WTC11 (cell line): ENCODE data around the gene NTN1. TPM values are rescaled to one million over a fixed set of nuclear protein-coding genes. Genes with fewer than 3 reads are reported as not detected.

ENCODE experiments used
- ATAC-seq: fragments of 200-7000 bp; cut with Tn5 transposase; 2 replicates; pipeline ENCODE4 v1.10.0; 2021; ENCODE audit warnings: mild to moderate bottlenecking, moderate library complexity
- CTCF ChIA-PET: fragments of 300-600 bp; sonication (Branson Sonifier 250); formaldehyde crosslinking; loops from one replicate; lab custom pipeline; 2021; ENCODE audit warnings: antibody characterized with exemption; lab: Charles Lee
- POLR2A ChIA-PET: fragments of 350-600 bp; sonication (Branson Sonifier 250); formaldehyde crosslinking; loops from one replicate; lab custom pipeline; 2021; ENCODE audit warnings: antibody characterized with exemption; lab: Charles Lee
- DNase-seq: peaks from one replicate; pipeline ENCODE4 v3.0.0; 2021; ENCODE audit warnings: low spot score
- H3K27ac Mint-ChIP-seq: 2 replicates; pipeline ENCODE4 v1.8.0; 2021; ENCODE audit warnings: mixed read lengths
- H3K27me3 Mint-ChIP-seq: 2 replicates; pipeline ENCODE4 v1.8.0; 2021; ENCODE audit warnings: low read depth, mild to moderate bottlenecking, moderate library complexity, mixed read lengths
- H3K36me3 Mint-ChIP-seq: 2 replicates; pipeline ENCODE4 v1.8.0; 2021; ENCODE audit warnings: mixed read lengths
- H3K4me1 Mint-ChIP-seq: 2 replicates; pipeline ENCODE4 v1.8.0; 2022; ENCODE audit warnings: mixed read lengths
- H3K4me3 Mint-ChIP-seq: 2 replicates; pipeline ENCODE4 v1.8.0; 2021; ENCODE audit warnings: mild to moderate bottlenecking, moderate library complexity, mixed read lengths
- H3K9me3 Mint-ChIP-seq: 2 replicates; pipeline ENCODE4 v1.8.0; 2021; ENCODE audit warnings: mixed read lengths
- ETV6 ChIP-seq: sonication (generic); formaldehyde crosslinking; IDR thresholded peaks from 2 replicates; pipeline ENCODE4 v1.8.1; 2022; ENCODE audit warnings: mild to moderate bottlenecking, missing genetic modification reagents
- ZNF219 ChIP-seq: sonication (generic); formaldehyde crosslinking; IDR thresholded peaks from 2 replicates; pipeline ENCODE4 v1.8.0; 2023; ENCODE audit warnings: missing genetic modification reagents, mild to moderate bottlenecking, borderline replicate concordance
- ZNF317 ChIP-seq: sonication (generic); formaldehyde crosslinking; IDR thresholded peaks from 2 replicates; pipeline ENCODE4 v1.8.1; 2023; ENCODE audit warnings: low read depth, mild to moderate bottlenecking, moderate library complexity, missing genetic modification reagents, borderline replicate concordance
- ZNF396 ChIP-seq: fragments of 250-450 bp; sonication (Bioruptor Pico); IDR thresholded peaks from 2 replicates; pipeline ENCODE4 v1.8.0; 2021; ENCODE audit warnings: mild to moderate bottlenecking, moderate library complexity, borderline replicate concordance
- total RNA-seq: library from RNA; stranded (reverse); gene quantifications from 3 replicates; pipeline ENCODE4 v1.2.3, GENCODE V29; 2021
- TF ChIP-seq, protein P1 (sequence below): sonication (generic); formaldehyde crosslinking; IDR thresholded peaks from 2 replicates; pipeline ENCODE4 v1.8.1; 2022; ENCODE audit warnings: mild to moderate bottlenecking, moderate library complexity, missing genetic modification reagents
- TF ChIP-seq, protein P2 (sequence below): sonication (generic); formaldehyde crosslinking; IDR thresholded peaks from 2 replicates; pipeline ENCODE4 v1.8.0; 2023; ENCODE audit warnings: missing genetic modification reagents, mild to moderate bottlenecking, borderline replicate concordance
- TF ChIP-seq, protein P3 (sequence below): sonication (generic); formaldehyde crosslinking; conservative IDR thresholded peaks from 2 replicates; pipeline ENCODE4 v1.8.1; 2023; ENCODE audit warnings: mild to moderate bottlenecking, low read depth, missing genetic modification reagents, moderate library complexity
- TF ChIP-seq, protein P4 (sequence below): sonication (generic); formaldehyde crosslinking; IDR thresholded peaks from 2 replicates; pipeline ENCODE4 v1.8.0; 2022; ENCODE audit warnings: mild to moderate bottlenecking, missing genetic modification reagents
- TF ChIP-seq, protein P5 (sequence below): sonication (generic); formaldehyde crosslinking; IDR thresholded peaks from 2 replicates; pipeline ENCODE4 v1.8.0; 2022; ENCODE audit warnings: mild to moderate bottlenecking, missing genetic modification reagents
- TF ChIP-seq, protein P6 (sequence below): fragments of 250-450 bp; sonication (Bioruptor Pico); IDR thresholded peaks from 2 replicates; pipeline ENCODE4 v1.9.0; 2021; ENCODE audit warnings: moderate library complexity, mild to moderate bottlenecking, inconsistent platforms, borderline replicate concordance

Gene NTN1
- total RNA-seq, 1 experiment from 2014 or later: 5.5 TPM

DNA sequence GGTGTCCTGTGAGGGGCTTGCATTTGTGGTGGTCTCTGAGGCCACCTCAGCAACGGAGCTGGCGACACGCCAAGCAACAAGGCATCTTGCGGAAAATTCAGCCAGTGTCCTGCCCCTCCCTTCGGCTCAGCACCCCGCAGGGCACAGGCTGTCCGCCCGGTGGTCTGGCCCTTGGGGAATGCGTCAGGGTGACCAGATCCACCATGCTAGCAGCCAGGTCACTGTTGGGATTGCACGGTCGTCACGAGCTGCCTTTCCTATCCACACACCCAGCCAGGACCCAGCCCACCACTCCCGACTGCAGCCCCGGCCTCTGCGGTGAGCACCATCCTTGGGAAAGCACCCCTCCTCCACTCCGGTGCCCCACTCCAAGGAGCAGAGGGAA lies 221.2 kb downstream of the NTN1 start (continued):
- TF ChIP-seq, protein P1, sequence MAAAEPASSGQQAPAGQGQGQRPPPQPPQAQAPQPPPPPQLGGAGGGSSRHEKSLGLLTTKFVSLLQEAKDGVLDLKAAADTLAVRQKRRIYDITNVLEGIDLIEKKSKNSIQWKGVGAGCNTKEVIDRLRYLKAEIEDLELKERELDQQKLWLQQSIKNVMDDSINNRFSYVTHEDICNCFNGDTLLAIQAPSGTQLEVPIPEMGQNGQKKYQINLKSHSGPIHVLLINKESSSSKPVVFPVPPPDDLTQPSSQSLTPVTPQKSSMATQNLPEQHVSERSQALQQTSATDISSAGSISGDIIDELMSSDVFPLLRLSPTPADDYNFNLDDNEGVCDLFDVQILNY (CRISPR knock-in tag): no peak
- TF ChIP-seq, protein P2, sequence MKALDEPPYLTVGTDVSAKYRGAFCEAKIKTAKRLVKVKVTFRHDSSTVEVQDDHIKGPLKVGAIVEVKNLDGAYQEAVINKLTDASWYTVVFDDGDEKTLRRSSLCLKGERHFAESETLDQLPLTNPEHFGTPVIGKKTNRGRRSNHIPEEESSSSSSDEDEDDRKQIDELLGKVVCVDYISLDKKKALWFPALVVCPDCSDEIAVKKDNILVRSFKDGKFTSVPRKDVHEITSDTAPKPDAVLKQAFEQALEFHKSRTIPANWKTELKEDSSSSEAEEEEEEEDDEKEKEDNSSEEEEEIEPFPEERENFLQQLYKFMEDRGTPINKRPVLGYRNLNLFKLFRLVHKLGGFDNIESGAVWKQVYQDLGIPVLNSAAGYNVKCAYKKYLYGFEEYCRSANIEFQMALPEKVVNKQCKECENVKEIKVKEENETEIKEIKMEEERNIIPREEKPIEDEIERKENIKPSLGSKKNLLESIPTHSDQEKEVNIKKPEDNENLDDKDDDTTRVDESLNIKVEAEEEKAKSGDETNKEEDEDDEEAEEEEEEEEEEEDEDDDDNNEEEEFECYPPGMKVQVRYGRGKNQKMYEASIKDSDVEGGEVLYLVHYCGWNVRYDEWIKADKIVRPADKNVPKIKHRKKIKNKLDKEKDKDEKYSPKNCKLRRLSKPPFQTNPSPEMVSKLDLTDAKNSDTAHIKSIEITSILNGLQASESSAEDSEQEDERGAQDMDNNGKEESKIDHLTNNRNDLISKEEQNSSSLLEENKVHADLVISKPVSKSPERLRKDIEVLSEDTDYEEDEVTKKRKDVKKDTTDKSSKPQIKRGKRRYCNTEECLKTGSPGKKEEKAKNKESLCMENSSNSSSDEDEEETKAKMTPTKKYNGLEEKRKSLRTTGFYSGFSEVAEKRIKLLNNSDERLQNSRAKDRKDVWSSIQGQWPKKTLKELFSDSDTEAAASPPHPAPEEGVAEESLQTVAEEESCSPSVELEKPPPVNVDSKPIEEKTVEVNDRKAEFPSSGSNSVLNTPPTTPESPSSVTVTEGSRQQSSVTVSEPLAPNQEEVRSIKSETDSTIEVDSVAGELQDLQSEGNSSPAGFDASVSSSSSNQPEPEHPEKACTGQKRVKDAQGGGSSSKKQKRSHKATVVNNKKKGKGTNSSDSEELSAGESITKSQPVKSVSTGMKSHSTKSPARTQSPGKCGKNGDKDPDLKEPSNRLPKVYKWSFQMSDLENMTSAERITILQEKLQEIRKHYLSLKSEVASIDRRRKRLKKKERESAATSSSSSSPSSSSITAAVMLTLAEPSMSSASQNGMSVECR: no peak
- TF ChIP-seq, all 79 proteins: peak for 0

DNA sequence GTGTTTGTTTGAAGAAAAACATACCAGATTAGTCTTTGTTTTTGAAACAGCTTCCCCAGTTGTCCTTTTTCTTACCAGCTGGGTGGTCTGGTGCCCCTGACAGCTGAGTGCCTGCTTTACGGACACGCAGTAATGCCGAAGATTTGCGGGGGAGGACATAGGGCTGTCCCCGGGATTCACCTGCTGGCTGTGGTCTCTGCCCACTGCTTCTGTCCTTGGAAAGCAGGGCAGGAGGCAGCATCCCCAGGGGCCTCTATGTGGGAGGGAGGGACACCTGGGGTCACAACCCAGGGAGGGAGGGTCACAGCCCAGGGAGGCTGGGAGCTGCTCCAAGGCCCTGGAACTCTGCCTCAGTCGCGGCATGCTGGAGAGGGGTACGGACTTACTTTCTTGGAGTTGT lies 221.7 kb downstream of the NTN1 start:
- CTCF ChIA-PET: interaction anchor here (1.2 kb wide), 1 partner anchor 244 kb away, joined by 3 read pairs; no protein-coding TSS in a partner anchor
- Mint-ChIP-seq H3K36me3 (no peaks in the 10 kb centered on the region), H3K27me3 (peaks cover 15% of the 10 kb centered on the region)
- no peak for TF ChIP-seq ETV6
- no peak for TF ChIP-seq ZNF317 (CRISPR knock-in tag)
- TF ChIP-seq, protein P3, sequence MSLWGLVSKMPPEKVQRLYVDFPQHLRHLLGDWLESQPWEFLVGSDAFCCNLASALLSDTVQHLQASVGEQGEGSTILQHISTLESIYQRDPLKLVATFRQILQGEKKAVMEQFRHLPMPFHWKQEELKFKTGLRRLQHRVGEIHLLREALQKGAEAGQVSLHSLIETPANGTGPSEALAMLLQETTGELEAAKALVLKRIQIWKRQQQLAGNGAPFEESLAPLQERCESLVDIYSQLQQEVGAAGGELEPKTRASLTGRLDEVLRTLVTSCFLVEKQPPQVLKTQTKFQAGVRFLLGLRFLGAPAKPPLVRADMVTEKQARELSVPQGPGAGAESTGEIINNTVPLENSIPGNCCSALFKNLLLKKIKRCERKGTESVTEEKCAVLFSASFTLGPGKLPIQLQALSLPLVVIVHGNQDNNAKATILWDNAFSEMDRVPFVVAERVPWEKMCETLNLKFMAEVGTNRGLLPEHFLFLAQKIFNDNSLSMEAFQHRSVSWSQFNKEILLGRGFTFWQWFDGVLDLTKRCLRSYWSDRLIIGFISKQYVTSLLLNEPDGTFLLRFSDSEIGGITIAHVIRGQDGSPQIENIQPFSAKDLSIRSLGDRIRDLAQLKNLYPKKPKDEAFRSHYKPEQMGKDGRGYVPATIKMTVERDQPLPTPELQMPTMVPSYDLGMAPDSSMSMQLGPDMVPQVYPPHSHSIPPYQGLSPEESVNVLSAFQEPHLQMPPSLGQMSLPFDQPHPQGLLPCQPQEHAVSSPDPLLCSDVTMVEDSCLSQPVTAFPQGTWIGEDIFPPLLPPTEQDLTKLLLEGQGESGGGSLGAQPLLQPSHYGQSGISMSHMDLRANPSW (CRISPR knock-in tag): no peak
- no peak for TF ChIP-seq ZNF219 (CRISPR knock-in tag)
- TF ChIP-seq, protein P4, sequence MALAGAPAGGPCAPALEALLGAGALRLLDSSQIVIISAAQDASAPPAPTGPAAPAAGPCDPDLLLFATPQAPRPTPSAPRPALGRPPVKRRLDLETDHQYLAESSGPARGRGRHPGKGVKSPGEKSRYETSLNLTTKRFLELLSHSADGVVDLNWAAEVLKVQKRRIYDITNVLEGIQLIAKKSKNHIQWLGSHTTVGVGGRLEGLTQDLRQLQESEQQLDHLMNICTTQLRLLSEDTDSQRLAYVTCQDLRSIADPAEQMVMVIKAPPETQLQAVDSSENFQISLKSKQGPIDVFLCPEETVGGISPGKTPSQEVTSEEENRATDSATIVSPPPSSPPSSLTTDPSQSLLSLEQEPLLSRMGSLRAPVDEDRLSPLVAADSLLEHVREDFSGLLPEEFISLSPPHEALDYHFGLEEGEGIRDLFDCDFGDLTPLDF (CRISPR knock-in tag): no peak
- TF ChIP-seq, protein P1 (CRISPR knock-in tag): no peak
- TF ChIP-seq, protein P5, sequence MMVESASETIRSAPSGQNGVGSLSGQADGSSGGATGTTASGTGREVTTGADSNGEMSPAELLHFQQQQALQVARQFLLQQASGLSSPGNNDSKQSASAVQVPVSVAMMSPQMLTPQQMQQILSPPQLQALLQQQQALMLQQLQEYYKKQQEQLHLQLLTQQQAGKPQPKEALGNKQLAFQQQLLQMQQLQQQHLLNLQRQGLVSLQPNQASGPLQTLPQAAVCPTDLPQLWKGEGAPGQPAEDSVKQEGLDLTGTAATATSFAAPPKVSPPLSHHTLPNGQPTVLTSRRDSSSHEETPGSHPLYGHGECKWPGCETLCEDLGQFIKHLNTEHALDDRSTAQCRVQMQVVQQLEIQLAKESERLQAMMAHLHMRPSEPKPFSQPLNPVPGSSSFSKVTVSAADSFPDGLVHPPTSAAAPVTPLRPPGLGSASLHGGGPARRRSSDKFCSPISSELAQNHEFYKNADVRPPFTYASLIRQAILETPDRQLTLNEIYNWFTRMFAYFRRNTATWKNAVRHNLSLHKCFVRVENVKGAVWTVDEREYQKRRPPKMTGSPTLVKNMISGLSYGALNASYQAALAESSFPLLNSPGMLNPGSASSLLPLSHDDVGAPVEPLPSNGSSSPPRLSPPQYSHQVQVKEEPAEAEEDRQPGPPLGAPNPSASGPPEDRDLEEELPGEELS (CRISPR knock-in tag): no peak
- no peak for TF ChIP-seq ZNF396 (CRISPR knock-in tag)
- TF ChIP-seq, protein P6, sequence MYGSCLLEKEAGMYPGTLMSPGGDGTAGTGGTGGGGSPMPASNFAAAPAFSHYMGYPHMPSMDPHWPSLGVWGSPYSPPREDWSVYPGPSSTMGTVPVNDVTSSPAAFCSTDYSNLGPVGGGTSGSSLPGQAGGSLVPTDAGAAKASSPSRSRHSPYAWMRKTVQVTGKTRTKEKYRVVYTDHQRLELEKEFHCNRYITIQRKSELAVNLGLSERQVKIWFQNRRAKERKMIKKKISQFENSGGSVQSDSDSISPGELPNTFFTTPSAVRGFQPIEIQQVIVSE (CRISPR knock-in tag): no peak
- TF ChIP-seq, all 79 proteins: peak for 0
- no peak overlapping the region for H3K27ac Mint-ChIP-seq
- ATAC-seq (no peak), DNase-seq (no peak)
- H3K4me1 Mint-ChIP-seq: peaks cover 45% of the 10 kb centered on the region
- POLR2A ChIA-PET: no interaction called here
- H3K9me3 Mint-ChIP-seq: no peaks in the 10 kb centered on the region
- no peak overlapping the region for H3K4me3 Mint-ChIP-seq
